Heart left ventricle (tissue), 13 donors: ENCODE measurements around the gene TMEM119.

Source experiments
- POLR2A ChIP-seq, 2 donors: fragments of 450-650 bp; IDR thresholded peaks; one replicate each; pipeline ENCODE4 v1.6.1; 2017; ENCODE audit warnings: antibody characterized with exemption in 2 of 2, mild to moderate bottlenecking in 2 of 2, moderate library complexity in 2 of 2
- TF ChIP-seq, protein P1 (sequence below), 12 donors: fragments of 200-600 bp; sonication (generic) in 4 of 12; IDR thresholded peaks; one replicate each; pipeline versions ENCODE4 v1.5.0 to v1.8.0; 2018 to 2022; ENCODE audit warnings: antibody characterized with exemption in 12 of 12, mild to moderate bottlenecking in 5 of 12
- donor health status: ischemic (EF 13 %, LVEDD 7.1; RV severe dilation, severe dysfunction).
- donor health status: DM: no; HTN: yes; CAD: no.
- donor health status: DM: no; HTN: no; CAD: no.
- donor health status: ischemic (EF 25% LVEDD 6.9; RV normal size, moderate dysfunction).
- donor health status: ischemic (EF 25% LVEDD 5.7; RV mildly dilated, moderate dysfunction).
- donor health status: ischemic (EF 35%, LVEDD 5.7; RV mildly dilated, moderate dysfunction).
- donor health status: nonischemic (EF 11% LVEDD 7.7; RV severe dilation, severe dysfunction).
- donor health status: DM: yes; HTN: yes; CAD: no.
- donor health status: PGD.
- donor health status: ischemic (EF 29% LVEDD 5.4; RV normal size, mild dysfunction).
- donor health status: nonischemic (EF 23%, LVEDD 6.1; RV moderate dilation, normal function).

- TF ChIP-seq, protein P1, sequence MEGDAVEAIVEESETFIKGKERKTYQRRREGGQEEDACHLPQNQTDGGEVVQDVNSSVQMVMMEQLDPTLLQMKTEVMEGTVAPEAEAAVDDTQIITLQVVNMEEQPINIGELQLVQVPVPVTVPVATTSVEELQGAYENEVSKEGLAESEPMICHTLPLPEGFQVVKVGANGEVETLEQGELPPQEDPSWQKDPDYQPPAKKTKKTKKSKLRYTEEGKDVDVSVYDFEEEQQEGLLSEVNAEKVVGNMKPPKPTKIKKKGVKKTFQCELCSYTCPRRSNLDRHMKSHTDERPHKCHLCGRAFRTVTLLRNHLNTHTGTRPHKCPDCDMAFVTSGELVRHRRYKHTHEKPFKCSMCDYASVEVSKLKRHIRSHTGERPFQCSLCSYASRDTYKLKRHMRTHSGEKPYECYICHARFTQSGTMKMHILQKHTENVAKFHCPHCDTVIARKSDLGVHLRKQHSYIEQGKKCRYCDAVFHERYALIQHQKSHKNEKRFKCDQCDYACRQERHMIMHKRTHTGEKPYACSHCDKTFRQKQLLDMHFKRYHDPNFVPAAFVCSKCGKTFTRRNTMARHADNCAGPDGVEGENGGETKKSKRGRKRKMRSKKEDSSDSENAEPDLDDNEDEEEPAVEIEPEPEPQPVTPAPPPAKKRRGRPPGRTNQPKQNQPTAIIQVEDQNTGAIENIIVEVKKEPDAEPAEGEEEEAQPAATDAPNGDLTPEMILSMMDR (IDR thresholded peaks at IDR 0.05): no peak
- TF ChIP-seq POLR2A (IDR thresholded peaks at IDR 0.05): no peak
Observed at GRCh38 chr12:108621161-108621560, 23.3 kb upstream of the TMEM119 start.
